ENCODE results near the gene NUFIP1. TPM values are rescaled to one million over a fixed set of nuclear protein-coding genes. Genes with fewer than 3 reads are reported as not detected.

The NUFIP1 gene
- total RNA-seq, 1 donor from 2014 or later, result 3.1 TPM

GRCh38 chr13:44976196-44976595 is 13.1 kb downstream of the NUFIP1 start:
- Histone ChIP-seq H3K36me3 (peaks cover 43% of the 10 kb centered on the region), H3K27ac (replicated peaks) (no peak overlapping the region), H3K4me1 (peaks cover 20% of the 10 kb centered on the region), H3K27me3 (ENCODE audit: low read depth) (no peaks in the 10 kb centered on the region), H3K9me3 (replicated peaks) (no peaks in the 10 kb centered on the region), H3K4me3 (no peak overlapping the region)
- intact Hi-C loops (cut with micrococcal nuclease), result no loop called here
- TF ChIP-seq CTCF (IDR thresholded peaks at IDR 0.05; ENCODE audit: borderline replicate concordance), result no peak
- DNase-seq, result no peak

GRCh38 chr13:44974056-44974793 is 15.0 kb downstream of the NUFIP1 start:
- Histone ChIP-seq H3K36me3 (peaks cover 27% of the 10 kb centered on the region), H3K27me3 (ENCODE audit: low read depth) (no peaks in the 10 kb centered on the region), H3K4me1 (peaks cover 25% of the 10 kb centered on the region), H3K4me3 (no peak overlapping the region), H3K27ac (replicated peaks) (peak overlapping the region; percentile 45), H3K9me3 (replicated peaks) (no peaks in the 10 kb centered on the region)
- intact Hi-C loops (cut with micrococcal nuclease), result loop anchor here (5.0 kb wide), 1 partner anchor 492 kb away; no protein-coding TSS in a partner anchor
- no peak for DNase-seq
- TF ChIP-seq CTCF (IDR thresholded peaks at IDR 0.05; ENCODE audit: borderline replicate concordance), result no peak

- Histone ChIP-seq H3K36me3 (peaks cover 16% of the 10 kb centered on the region), H3K4me1 (peaks cover 28% of the 10 kb centered on the region), H3K4me3 (no peak overlapping the region), H3K27me3 (ENCODE audit: low read depth) (no peaks in the 10 kb centered on the region), H3K9me3 (replicated peaks) (no peaks in the 10 kb centered on the region), H3K27ac (replicated peaks) (no peak overlapping the region)
- DNase-seq, result no peak
- intact Hi-C loops (cut with micrococcal nuclease), result loop anchor here (5.0 kb wide), 1 partner anchor 491 kb away; no protein-coding TSS in a partner anchor
- peak; percentile 68 for TF ChIP-seq CTCF (IDR thresholded peaks at IDR 0.05; ENCODE audit: borderline replicate concordance)
Observed at GRCh38 chr13:44972956-44973581, 16.2 kb downstream of the NUFIP1 start.

- DNase-seq, result no peak
- Histone ChIP-seq H3K27me3 (ENCODE audit: low read depth) (no peaks in the 10 kb centered on the region), H3K4me1 (peaks cover 35% of the 10 kb centered on the region), H3K4me3 (no peak overlapping the region), H3K36me3 (peaks cover 4% of the 10 kb centered on the region), H3K27ac (replicated peaks) (no peak overlapping the region), H3K9me3 (replicated peaks) (no peaks in the 10 kb centered on the region)
- TF ChIP-seq CTCF (IDR thresholded peaks at IDR 0.05; ENCODE audit: borderline replicate concordance), result no peak
- intact Hi-C loops (cut with micrococcal nuclease), result loop anchor here (5.0 kb wide), 1 partner anchor 490 kb away; no protein-coding TSS in a partner anchor
Observed at GRCh38 chr13:44971656-44972595, 17.3 kb downstream of the NUFIP1 start.
